ENCODE results near the gene SSTR3.

Gene SSTR3

DNA sequence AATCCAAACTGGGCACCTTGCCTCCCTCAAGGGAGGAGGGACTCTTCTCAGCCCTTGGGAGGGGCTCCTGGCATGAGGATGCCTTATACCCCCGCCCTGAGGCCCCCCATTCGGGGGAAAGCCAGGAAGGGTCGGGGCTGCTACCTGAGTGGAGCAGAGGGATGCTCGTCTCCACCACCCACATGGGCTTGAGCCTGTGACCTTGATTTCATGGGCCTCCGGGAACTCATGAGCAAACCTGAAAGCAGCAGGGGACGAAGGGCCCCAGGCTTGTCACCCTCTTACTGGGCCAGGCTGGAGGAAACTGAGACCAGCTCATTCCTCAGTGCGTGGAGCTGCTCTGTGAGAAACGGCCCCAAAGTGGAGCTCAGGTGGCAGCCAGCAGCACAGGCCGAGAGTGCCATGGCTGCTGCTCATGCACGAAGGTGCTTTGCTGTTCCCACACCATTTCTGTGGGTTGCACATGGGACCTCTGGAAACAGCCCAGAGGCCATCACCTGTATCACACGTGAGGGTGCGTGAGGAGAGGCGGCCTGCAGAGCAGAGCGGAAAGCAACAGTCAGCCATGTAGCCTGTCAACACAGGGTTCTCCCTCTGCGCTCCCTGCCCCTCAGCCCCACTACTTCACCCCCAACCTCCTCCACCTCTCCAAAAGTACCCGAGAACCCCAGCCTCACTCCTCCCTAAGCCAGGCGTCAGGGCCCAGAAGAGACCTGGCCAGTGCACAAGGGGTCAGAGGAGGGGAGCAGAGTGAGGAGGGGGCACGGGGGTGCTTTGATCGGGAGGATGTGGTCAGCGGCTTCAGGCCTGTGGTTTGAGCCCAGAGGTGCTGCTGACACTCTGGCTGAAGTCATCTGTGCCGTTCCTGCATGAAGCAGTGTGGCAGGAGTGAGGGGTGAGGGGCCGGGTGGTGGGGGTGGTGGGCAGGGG is 48.4 kb downstream of the SSTR3 start:
- no peak overlapping the region for H3K27ac ChIP-seq (ENCODE audit: low read length)
- WGBS (ENCODE audit: insufficient coverage, insufficient read length) = no CpG with 5 or more reads among the region's 22 CpGs

DNA sequence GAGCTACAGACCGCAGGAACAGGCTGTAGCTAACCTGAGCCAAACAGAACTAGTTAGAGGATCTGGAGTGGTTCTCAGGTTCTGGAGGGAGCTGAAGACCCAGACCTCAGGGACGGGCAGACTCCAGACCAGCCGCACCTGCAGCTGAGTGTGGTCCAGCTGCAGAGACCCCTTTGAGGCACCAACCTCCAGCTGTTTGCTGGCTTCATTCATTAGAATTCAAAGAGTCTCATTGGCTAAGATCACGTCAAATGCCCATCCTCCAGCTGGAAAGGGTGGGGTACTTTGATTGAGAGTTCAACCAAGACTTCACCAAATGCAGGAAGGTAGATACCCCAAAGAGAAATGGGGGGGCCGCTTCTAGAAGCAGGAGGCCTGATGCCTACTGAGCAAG is 49.2 kb downstream of the SSTR3 start:
- Histone ChIP-seq H3K27ac (ENCODE audit: low read length) (no peak overlapping the region), H3K4me1 (ENCODE audit: control insufficient read depth, insufficient read depth, low read length) (peaks cover 4% of the 10 kb centered on the region; the same call in 1 of the 2 replicates)
- WGBS (ENCODE audit: insufficient coverage, insufficient read length) = no CpG with 5 or more reads among the region's 5 CpGs

More for the DNA sequence above, 48.4 kb downstream of the SSTR3 start:
- H3K4me3 ChIP-seq (ENCODE audit: low read length) = no peak overlapping the region
- no peaks in the 10 kb centered on the region for H3K9me3 ChIP-seq (ENCODE audit: control insufficient read depth, insufficient read depth, low read length)
- no peak for DNase-seq (ENCODE audit: low read depth, low spot score)
- H3K4me1 ChIP-seq (ENCODE audit: control insufficient read depth, insufficient read depth, low read length) = peaks cover 4% of the 10 kb centered on the region; the same call in 1 of the 2 replicates
- no peaks in the 10 kb centered on the region for H3K27me3 ChIP-seq (ENCODE audit: control insufficient read depth, insufficient read depth, low read length)
- no peaks in the 10 kb centered on the region for H3K36me3 ChIP-seq (ENCODE audit: control insufficient read depth, insufficient read depth, low read length)

DNA sequence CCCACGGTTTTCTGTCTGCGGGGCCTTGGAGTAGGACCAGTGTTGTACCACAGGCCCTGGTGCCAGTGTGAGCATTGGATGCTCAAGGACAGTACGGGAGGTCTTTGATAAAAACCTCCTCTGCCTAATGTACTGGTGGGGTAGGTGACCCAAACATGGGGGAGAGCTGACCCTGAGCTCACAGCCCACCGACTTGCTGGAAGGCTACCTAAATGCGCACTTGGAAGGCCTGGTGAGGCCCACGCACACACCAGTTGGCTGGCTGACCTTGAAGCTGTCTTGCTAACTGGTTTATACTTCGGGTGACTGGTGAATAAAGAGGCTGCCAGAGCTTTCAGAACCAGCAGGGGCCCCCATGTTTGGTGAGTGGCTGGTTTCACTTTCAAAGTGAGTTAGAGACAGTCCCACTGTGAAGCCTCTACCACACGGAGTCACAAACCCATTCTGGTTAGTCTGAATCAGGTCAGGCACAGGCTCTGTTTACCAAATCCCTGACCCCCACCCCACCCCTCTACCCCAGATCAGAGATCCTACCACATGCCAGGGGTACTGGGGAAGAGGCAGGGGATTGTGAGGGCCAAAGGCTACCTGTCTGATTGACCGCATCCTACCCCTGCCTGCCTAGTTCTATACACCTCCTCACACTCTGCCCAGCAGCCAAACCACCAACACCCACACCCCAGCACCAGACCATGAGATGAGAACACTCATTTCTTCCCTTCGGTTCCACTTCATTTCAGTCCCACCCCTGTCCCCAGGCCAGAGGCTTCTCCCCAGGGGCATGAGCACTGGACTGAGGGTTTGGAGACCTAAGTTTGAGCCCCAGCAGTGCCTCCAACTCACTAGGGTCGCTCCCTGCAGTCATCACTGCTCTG is 49.8 kb downstream of the SSTR3 start:
- Histone ChIP-seq H3K4me3 (ENCODE audit: low read length) (no peak overlapping the region), H3K27me3 (ENCODE audit: control insufficient read depth, insufficient read depth, low read length) (no peaks in the 10 kb centered on the region), H3K9me3 (ENCODE audit: control insufficient read depth, insufficient read depth, low read length) (no peaks in the 10 kb centered on the region), H3K36me3 (ENCODE audit: control insufficient read depth, insufficient read depth, low read length) (no peaks in the 10 kb centered on the region), H3K27ac (ENCODE audit: low read length) (no peak overlapping the region), H3K4me1 (ENCODE audit: control insufficient read depth, insufficient read depth, low read length) (peaks cover 4% of the 10 kb centered on the region; the same call in 1 of the 2 replicates)
- no peak for DNase-seq (ENCODE audit: low read depth, low spot score)
- WGBS (ENCODE audit: insufficient coverage, insufficient read length) = no CpG with 5 or more reads among the region's 11 CpGs

More for the DNA sequence above, 49.2 kb downstream of the SSTR3 start:
- Histone ChIP-seq H3K4me3 (ENCODE audit: low read length) (no peak overlapping the region), H3K9me3 (ENCODE audit: control insufficient read depth, insufficient read depth, low read length) (no peaks in the 10 kb centered on the region), H3K27me3 (ENCODE audit: control insufficient read depth, insufficient read depth, low read length) (no peaks in the 10 kb centered on the region), H3K36me3 (ENCODE audit: control insufficient read depth, insufficient read depth, low read length) (no peaks in the 10 kb centered on the region)
- DNase-seq (ENCODE audit: low read depth, low spot score) = no peak

DNA sequence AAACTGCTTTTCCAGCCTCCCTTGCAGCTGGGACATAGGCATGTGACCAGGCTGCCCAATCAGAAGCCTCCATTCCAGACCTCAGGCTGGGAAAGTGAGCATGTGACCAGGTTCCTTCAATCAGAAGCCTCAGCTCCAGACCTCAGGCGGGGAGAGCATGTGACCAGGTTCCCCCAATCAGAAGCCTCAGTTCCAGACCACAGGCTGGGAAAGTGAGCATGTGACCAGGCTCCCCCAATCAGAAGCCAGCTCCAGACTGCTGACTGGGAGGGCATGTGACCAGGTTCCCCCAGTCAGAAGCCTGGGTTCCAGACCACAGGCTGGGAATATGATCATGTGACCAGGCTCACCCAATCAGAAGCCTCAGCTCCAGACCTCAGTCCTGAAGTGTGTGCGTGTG is 50.8 kb downstream of the SSTR3 start:
- no peak overlapping the region for H3K4me3 ChIP-seq (ENCODE audit: low read length)
- no peaks in the 10 kb centered on the region for H3K27me3 ChIP-seq (ENCODE audit: control insufficient read depth, insufficient read depth, low read length)
- no peaks in the 10 kb centered on the region for H3K36me3 ChIP-seq (ENCODE audit: control insufficient read depth, insufficient read depth, low read length)
- no peak overlapping the region for H3K27ac ChIP-seq (ENCODE audit: low read length)
- H3K4me1 ChIP-seq (ENCODE audit: control insufficient read depth, insufficient read depth, low read length) = peaks cover 3% of the 10 kb centered on the region; the same call in 1 of the 2 replicates
- no peaks in the 10 kb centered on the region for H3K9me3 ChIP-seq (ENCODE audit: control insufficient read depth, insufficient read depth, low read length)
- DNase-seq (ENCODE audit: low read depth, low spot score) = no peak
- no CpG with 5 or more reads among the region's 2 CpGs for WGBS (ENCODE audit: insufficient coverage, insufficient read length)

DNA sequence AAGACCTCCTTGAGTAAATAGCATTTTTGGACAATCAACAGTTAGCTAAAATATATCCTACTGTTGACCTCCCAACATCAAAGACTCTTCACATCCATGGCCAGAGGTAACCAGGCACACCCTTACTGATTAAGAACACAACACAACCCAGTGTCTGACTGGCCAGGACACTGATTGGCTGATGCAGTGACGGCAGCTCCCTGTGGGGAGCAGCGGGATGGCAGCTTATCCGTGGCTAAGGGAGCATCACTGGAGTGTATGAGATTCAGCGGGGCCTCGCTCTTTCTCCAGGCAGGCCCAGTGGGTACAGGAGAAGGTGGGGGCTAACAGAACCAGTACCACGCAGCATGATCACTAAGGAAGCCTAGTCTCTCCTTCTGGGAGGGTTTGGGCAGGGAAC is 52.2 kb downstream of the SSTR3 start:
- no CpG with 5 or more reads among the region's 6 CpGs for WGBS (ENCODE audit: insufficient coverage, insufficient read length)
- DNase-seq (ENCODE audit: low read depth, low spot score) = no peak
- Histone ChIP-seq H3K4me3 (ENCODE audit: low read length) (no peak overlapping the region), H3K27ac (ENCODE audit: low read length) (no peak overlapping the region), H3K4me1 (ENCODE audit: control insufficient read depth, insufficient read depth, low read length) (no peaks in the 10 kb centered on the region; the same call in 1 of the 2 replicates), H3K36me3 (ENCODE audit: control insufficient read depth, insufficient read depth, low read length) (no peaks in the 10 kb centered on the region), H3K9me3 (ENCODE audit: control insufficient read depth, insufficient read depth, low read length) (no peaks in the 10 kb centered on the region), H3K27me3 (ENCODE audit: control insufficient read depth, insufficient read depth, low read length) (no peaks in the 10 kb centered on the region)

DNA sequence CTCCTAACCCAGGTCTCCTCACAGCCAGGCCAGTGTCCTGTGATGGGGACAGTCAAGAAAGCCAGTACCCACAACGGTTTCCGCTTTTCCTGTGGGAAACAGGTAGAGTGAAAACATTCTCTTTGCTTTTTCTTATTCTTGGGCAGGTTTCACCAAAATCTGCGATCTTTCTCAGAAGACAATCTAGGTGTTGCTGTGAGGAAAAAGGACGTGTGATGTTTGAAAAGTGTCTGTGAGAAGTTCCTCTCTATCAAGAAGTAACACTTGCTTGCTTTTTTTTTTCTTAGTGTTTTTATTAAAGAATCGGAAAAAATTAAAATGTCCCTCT is 53.4 kb downstream of the SSTR3 start:
- Histone ChIP-seq H3K36me3 (ENCODE audit: control insufficient read depth, insufficient read depth, low read length) (no peaks in the 10 kb centered on the region), H3K4me1 (ENCODE audit: control insufficient read depth, insufficient read depth, low read length) (no peaks in the 10 kb centered on the region; the same call in 1 of the 2 replicates), H3K27me3 (ENCODE audit: control insufficient read depth, insufficient read depth, low read length) (no peaks in the 10 kb centered on the region), H3K27ac (ENCODE audit: low read length) (no peak overlapping the region), H3K9me3 (ENCODE audit: control insufficient read depth, insufficient read depth, low read length) (no peaks in the 10 kb centered on the region), H3K4me3 (ENCODE audit: low read length) (no peak overlapping the region)
- WGBS (ENCODE audit: insufficient coverage, insufficient read length) = no CpG with 5 or more reads among the region's 5 CpGs
- no peak for DNase-seq (ENCODE audit: low read depth, low spot score)

DNA sequence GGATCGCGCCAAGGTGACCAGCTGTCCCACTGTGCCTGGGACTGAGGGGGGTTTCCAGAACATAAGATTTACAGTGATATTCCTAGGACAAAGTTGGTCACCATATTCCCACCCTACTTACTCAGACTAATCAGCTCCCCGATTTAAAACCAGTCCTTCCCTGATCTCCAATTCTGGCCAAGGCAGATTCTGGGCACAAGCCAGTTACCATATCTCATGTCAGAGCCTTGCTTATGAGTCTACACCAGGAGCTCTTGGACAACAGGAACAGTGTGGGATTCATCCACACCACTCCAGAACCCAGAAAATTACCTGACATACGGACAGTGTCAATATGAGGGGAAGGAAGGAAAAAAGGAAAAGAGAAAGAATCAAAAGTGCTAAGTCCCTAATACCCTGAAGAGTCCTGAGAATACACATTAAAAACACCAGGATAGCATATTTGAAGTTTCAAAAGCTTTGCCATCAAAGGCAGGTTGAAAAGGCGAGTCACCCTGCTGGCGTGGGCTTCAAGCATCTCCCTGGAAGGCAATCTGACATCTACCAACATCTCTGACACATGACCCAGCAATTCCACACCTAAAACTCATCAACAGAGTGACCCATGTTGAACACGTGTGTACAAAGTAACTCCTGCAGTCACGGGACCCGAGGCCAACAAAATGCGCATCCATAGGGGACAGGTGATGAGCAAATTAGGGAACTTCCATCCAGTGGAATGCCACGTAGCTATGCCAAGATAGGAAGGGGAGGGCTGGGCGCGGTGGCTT is 54.6 kb downstream of the SSTR3 start:
- H3K9me3 ChIP-seq (ENCODE audit: control insufficient read depth, insufficient read depth, low read length) = no peaks in the 10 kb centered on the region
- H3K4me1 ChIP-seq (ENCODE audit: control insufficient read depth, insufficient read depth, low read length) = no peaks in the 10 kb centered on the region; the same call in 1 of the 2 replicates
- H3K27me3 ChIP-seq (ENCODE audit: control insufficient read depth, insufficient read depth, low read length) = no peaks in the 10 kb centered on the region
- no peak overlapping the region for H3K27ac ChIP-seq (ENCODE audit: low read length)
- H3K36me3 ChIP-seq (ENCODE audit: control insufficient read depth, insufficient read depth, low read length) = no peaks in the 10 kb centered on the region
- DNase-seq (ENCODE audit: low read depth, low spot score) = no peak
- WGBS (ENCODE audit: insufficient coverage, insufficient read length) = no CpG with 5 or more reads among the region's 13 CpGs
- H3K4me3 ChIP-seq (ENCODE audit: low read length) = no peak overlapping the region

DNA sequence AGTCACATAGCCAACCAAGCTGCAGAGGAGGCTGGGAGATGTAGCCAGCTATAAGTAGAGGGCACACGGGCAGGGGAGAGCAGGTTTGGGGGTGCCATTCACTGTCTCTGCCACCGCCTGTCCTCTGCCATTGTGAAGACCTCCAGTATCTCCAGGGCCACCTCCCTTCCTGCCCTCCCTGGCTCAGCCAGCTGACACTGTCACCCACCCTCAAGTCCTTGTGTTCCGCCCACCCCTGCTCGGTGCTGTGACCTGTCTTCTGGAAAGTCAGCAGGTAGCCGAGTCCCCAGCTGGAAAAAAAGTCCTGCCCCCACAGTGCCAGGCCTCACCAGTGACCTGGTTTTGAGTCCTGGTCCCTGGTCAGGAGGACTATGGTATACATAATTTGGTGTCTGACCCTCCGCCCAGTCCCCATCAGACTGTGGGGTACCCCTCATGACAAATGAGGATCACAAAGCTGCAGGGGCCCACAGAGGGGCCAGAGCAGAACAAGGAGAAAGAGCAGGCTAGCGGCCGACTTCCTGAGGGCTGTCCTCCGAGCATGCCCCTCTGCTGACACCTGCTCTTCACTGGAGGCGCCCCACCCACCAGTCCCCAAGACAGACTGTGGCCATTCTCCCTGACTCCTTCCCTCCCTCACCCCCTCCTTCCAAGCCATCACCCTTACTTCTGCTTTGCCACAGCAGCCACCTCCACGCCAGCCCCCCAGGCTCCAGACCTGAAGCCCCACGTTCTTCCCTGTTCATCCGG is 55.4 kb downstream of the SSTR3 start:
- H3K9me3 ChIP-seq (ENCODE audit: control insufficient read depth, insufficient read depth, low read length) = no peaks in the 10 kb centered on the region
- no peaks in the 10 kb centered on the region; the same call in 1 of the 2 replicates for H3K4me1 ChIP-seq (ENCODE audit: control insufficient read depth, insufficient read depth, low read length)
- H3K36me3 ChIP-seq (ENCODE audit: control insufficient read depth, insufficient read depth, low read length) = no peaks in the 10 kb centered on the region
- H3K4me3 ChIP-seq (ENCODE audit: low read length) = no peak overlapping the region
- no peak for DNase-seq (ENCODE audit: low read depth, low spot score)
- no CpG with 5 or more reads among the region's 13 CpGs for WGBS (ENCODE audit: insufficient coverage, insufficient read length)
- H3K27me3 ChIP-seq (ENCODE audit: control insufficient read depth, insufficient read depth, low read length) = no peaks in the 10 kb centered on the region
- H3K27ac ChIP-seq (ENCODE audit: low read length) = no peak overlapping the region

DNA sequence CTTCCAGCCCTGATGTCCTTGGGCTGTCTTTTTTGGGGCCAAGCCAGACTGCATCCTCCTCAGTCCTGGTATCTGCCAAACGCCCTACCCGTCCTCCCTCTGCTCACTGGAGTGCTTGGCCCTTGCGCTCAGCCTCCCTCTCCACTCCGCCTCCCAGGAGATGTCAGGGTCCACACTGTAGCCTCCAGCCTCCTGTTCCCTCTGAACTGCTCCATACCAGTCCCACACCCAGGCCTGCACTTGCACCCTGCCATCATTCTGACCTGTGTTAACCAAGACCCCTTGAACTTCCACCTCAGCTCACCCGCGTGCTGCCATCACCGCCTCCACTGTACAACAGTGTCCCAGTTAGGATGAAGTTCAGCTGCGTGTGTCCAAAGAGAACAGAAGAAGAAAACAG is 56.3 kb downstream of the SSTR3 start:
- Histone ChIP-seq H3K9me3 (ENCODE audit: control insufficient read depth, insufficient read depth, low read length) (no peaks in the 10 kb centered on the region), H3K27me3 (ENCODE audit: control insufficient read depth, insufficient read depth, low read length) (no peaks in the 10 kb centered on the region), H3K27ac (ENCODE audit: low read length) (no peak overlapping the region), H3K36me3 (ENCODE audit: control insufficient read depth, insufficient read depth, low read length) (no peaks in the 10 kb centered on the region), H3K4me1 (ENCODE audit: control insufficient read depth, insufficient read depth, low read length) (no peaks in the 10 kb centered on the region; the same call in 1 of the 2 replicates), H3K4me3 (ENCODE audit: low read length) (no peak overlapping the region)
- DNase-seq (ENCODE audit: low read depth, low spot score) = no peak
- no CpG with 5 or more reads among the region's 8 CpGs for WGBS (ENCODE audit: insufficient coverage, insufficient read length)
